Lower leg skin (tissue), 4 donors: ENCODE measurements around the gene ARRDC1. TPM values are rescaled to one million over a fixed set of nuclear protein-coding genes. Genes with fewer than 3 reads are reported as not detected.
"Not testable (repeated sequence)": the region's sequence is repeated elsewhere in the genome, so short reads cannot be mapped to it uniquely, and the experiment has no call there.

Source experiments
- DNase-seq, 2 donors: peaks; one replicate each; pipeline ENCODE4 v3.0.0-alpha.2; 2019; ENCODE audit warnings: low spot score in 2 of 2
- H3K4me3 ChIP-seq: fragments of 200-600 bp; sonication (generic); 2 replicates; pipeline ENCODE4 v1.5.1; 2017; ENCODE audit warnings: mild to moderate bottlenecking, low read depth; ENCODE audit not compliant: poor library complexity, severe bottlenecking
- POLR2A ChIP-seq, 2 donors: fragments of 450-650 bp; IDR thresholded peaks; one replicate each; pipeline ENCODE4 v1.6.1; 2016 to 2017; ENCODE audit warnings: antibody characterized with exemption in 2 of 2, mild to moderate bottlenecking in 1 of 2, moderate library complexity in 1 of 2
- WGBS, 2 donors: methylation state at CpG; one replicate each; pipeline ENCODE4 v1.1.5; 2018; 5-methylcytosine and 5-hydroxymethylcytosine counted together
- intact Hi-C: fragments of 100-400 bp; cut with DNase I; formaldehyde crosslinking; loops from one replicate; pipeline ENCODE4 v1.15.0; 2023; ENCODE audit warnings: low total_unique reads
- total RNA-seq, 4 donors: library from RNA; depleted of rRNA; stranded (reverse); fragments of >200 nt; gene quantifications; one replicate each; pipeline ENCODE4 v1.1.0, GENCODE V29; 2016
- TF ChIP-seq, protein P1 (sequence below), 3 donors: fragments of 450-650 bp; IDR thresholded peaks; one replicate each; pipeline ENCODE4 v1.5.1; 2016; ENCODE audit warnings: antibody characterized with exemption in 3 of 3, mild to moderate bottlenecking in 3 of 3, moderate library complexity in 2 of 3

The ARRDC1 gene
- total RNA-seq, 4 donors from 2014 or later, result 69.4 to 161 (median 91.9) TPM

GRCh38 chr9:137589441-137590122, 15.9 kb upstream of the ARRDC1 start:
- WGBS, 2 donors, result 7 to 11% methylated on average over 18 to 34 of the region's 58 CpGs
- no peak for TF ChIP-seq POLR2A (IDR thresholded peaks at IDR 0.05)
- TF ChIP-seq, protein P1, sequence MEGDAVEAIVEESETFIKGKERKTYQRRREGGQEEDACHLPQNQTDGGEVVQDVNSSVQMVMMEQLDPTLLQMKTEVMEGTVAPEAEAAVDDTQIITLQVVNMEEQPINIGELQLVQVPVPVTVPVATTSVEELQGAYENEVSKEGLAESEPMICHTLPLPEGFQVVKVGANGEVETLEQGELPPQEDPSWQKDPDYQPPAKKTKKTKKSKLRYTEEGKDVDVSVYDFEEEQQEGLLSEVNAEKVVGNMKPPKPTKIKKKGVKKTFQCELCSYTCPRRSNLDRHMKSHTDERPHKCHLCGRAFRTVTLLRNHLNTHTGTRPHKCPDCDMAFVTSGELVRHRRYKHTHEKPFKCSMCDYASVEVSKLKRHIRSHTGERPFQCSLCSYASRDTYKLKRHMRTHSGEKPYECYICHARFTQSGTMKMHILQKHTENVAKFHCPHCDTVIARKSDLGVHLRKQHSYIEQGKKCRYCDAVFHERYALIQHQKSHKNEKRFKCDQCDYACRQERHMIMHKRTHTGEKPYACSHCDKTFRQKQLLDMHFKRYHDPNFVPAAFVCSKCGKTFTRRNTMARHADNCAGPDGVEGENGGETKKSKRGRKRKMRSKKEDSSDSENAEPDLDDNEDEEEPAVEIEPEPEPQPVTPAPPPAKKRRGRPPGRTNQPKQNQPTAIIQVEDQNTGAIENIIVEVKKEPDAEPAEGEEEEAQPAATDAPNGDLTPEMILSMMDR (IDR thresholded peaks at IDR 0.05), result no peak
- intact Hi-C loops, result no loop called here
- DNase-seq, result no peak
- H3K4me3 ChIP-seq, result peak overlapping the region; percentile 50

- intact Hi-C loops, result no loop called here
- no peak for DNase-seq
- TF ChIP-seq POLR2A (IDR thresholded peaks at IDR 0.05), result no peak
- TF ChIP-seq, protein P1 (IDR thresholded peaks at IDR 0.05), result no peak
- 0% methylated on average over 18 of the region's 61 CpGs; no CpG with 5 or more reads in 1 of the 2 donors for WGBS, 2 donors
- peak overlapping the region; percentile 50 for H3K4me3 ChIP-seq
These were observed 15.4 kb upstream of the ARRDC1 start for GRCh38 chr9:137590123-137590468.

- TF ChIP-seq, protein P1 (IDR thresholded peaks at IDR 0.05), result no peak
- TF ChIP-seq POLR2A (IDR thresholded peaks at IDR 0.05), result no peak
- intact Hi-C loops, result no loop called here
- DNase-seq, result peak; percentile 78 to 95
- peak within 1 kb of the TSS; percentile 58 for H3K4me3 ChIP-seq
- 1% methylated on average over 29 to 76 of the region's 113 CpGs for WGBS, 2 donors
These were observed 14.8 kb upstream of the ARRDC1 start, which contains the start of gene ZMYND19 for GRCh38 chr9:137590469-137591383. Gene ZMYND19 (minus strand): TSS chr9:137590512. CDS start chr9:137590263, 249 bp downstream.

DNA sequence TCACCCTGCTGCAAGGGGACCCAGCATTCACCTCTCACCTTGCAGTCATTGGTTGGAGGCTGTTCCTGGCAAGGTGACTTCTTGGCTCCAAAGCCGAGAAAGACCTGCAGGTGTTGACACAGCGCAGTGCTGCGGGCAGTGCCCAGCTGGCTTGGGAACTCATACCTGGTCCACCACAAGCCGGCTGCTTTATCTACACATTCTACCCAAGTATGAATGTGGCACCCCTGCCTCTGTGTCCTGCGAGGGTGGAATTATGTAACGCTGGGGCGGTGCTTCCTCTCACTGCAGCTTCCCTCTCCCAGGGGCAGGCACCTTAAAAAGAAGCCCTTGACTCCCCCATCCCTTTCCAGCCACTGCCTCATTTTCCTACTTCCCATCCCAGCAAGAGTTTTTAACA, 12.7 kb upstream of the ARRDC1 start:
- no peak overlapping the region for H3K4me3 ChIP-seq
- no peak for DNase-seq
- intact Hi-C loops, result no loop called here
- TF ChIP-seq POLR2A (IDR thresholded peaks at IDR 0.05), result no peak
- TF ChIP-seq, protein P1 (IDR thresholded peaks at IDR 0.05), result no peak
- 65 to 77% methylated on average over 7 of the region's 7 CpGs for WGBS, 2 donors

DNA sequence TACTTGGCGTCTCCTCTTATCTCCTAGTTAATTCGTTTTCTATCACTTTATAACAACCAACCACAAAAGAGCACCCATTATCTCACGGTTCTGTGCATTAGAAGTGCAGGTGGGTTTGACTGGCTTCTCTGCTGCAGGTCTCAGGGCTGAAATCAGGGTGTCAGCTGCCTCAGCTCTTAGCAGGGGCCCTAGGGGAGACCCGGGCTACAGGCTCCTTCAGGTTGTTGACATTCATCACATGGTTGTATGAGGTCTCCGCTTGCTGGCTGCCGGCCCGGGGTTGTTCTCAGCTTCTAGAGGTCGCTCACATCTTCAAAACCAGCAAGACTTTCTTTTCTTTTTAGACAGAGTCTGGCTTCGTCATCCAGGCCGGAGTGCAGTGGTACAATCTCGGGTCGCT, 12.3 kb upstream of the ARRDC1 start:
- no peak overlapping the region for H3K4me3 ChIP-seq
- intact Hi-C loops, result no loop called here
- TF ChIP-seq, protein P1 (IDR thresholded peaks at IDR 0.05), result no peak
- no peak for TF ChIP-seq POLR2A (IDR thresholded peaks at IDR 0.05)
- WGBS, 2 donors, result 87 to 88% methylated on average over 12 of the region's 12 CpGs
- DNase-seq, result no peak

GRCh38 chr9:137596577-137596976, 8.9 kb upstream of the ARRDC1 start:
- intact Hi-C loops, DNase-seq, H3K4me3 ChIP-seq: not testable (repeated sequence)
- 87 to 93% methylated on average over 7 of the region's 7 CpGs for WGBS, 2 donors
